Fibroblast of lung (primary cell): ENCODE measurements around the gene KCNJ6.

Experiments
- EZH2 ChIP-seq: IDR thresholded peaks from 2 replicates; pipeline ENCODE4 v1.5.1; 2012; ENCODE audit warnings: low read length, control low read depth, mild to moderate bottlenecking; ENCODE audit errors: missing control alignments
- TF ChIP-seq, protein P1 (sequence below), 2 donors: IDR thresholded peaks in 1 of 2; conservative IDR thresholded peaks in 1 of 2; 1 replicate in 1 of 2; 2 replicates in 1 of 2; pipeline ENCODE4 v1.5.1; 2011 to 2012; ENCODE audit warnings: low read length in 2 of 2, control low read depth in 1 of 2, inconsistent platforms in 1 of 2, low read depth in 1 of 2, mild to moderate bottlenecking in 1 of 2

DNA sequence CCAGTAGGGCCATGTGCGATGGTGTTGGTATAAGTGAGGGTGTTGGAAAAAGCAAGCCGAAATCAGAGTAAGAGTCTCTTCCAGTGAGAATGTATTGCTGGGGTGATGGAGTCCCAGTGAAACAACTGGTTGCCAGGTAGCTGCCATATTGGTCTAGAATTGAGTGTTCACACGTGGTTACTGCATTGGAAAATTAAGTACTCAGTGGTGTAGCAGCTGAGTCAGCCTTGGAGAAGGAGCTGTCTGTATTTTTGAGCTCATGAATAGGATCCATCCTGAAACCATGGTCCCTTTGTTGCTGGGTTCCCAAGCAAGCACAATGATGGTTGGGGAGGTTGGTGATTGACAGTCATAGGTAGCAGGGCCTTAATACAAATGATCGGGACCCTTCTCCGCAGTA is 314.3 kb downstream of the KCNJ6 start:
- TF ChIP-seq, protein P1, sequence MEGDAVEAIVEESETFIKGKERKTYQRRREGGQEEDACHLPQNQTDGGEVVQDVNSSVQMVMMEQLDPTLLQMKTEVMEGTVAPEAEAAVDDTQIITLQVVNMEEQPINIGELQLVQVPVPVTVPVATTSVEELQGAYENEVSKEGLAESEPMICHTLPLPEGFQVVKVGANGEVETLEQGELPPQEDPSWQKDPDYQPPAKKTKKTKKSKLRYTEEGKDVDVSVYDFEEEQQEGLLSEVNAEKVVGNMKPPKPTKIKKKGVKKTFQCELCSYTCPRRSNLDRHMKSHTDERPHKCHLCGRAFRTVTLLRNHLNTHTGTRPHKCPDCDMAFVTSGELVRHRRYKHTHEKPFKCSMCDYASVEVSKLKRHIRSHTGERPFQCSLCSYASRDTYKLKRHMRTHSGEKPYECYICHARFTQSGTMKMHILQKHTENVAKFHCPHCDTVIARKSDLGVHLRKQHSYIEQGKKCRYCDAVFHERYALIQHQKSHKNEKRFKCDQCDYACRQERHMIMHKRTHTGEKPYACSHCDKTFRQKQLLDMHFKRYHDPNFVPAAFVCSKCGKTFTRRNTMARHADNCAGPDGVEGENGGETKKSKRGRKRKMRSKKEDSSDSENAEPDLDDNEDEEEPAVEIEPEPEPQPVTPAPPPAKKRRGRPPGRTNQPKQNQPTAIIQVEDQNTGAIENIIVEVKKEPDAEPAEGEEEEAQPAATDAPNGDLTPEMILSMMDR (conservative IDR thresholded peaks at IDR 0.05 in 1 of 2, IDR thresholded peaks at IDR 0.05 in 1 of 2; ENCODE audit: low read depth in 1 of 2, low read length in 2 of 2): no peak
- TF ChIP-seq EZH2: no peak
